ENCODE results near the gene STK17A. TPM values are rescaled to one million over a fixed set of nuclear protein-coding genes. Genes with fewer than 3 reads are reported as not detected.

STK17A gene
- total RNA-seq, 2 experiments from 2014 or later = 43.2 to 50.9 TPM

GRCh38 chr7:43600056-43600455 is 17.1 kb downstream of the STK17A start:
- ChIA-PET POLR2A (no interaction called here), CTCF (interaction anchor here (1.0 to 1.1 kb wide), 2 partner anchors 17 to 100 kb away, joined by 3 read pairs; partner anchors contain the start of gene STK17A)
- Mint-ChIP-seq H3K27ac (peak overlapping the region; percentile 67), H3K36me3 (ENCODE audit: low read depth) (peaks cover 49% of the 10 kb centered on the region), H3K4me1 (peaks cover 48% of the 10 kb centered on the region), H3K9me3 (ENCODE audit: low read depth) (peaks cover 6% of the 10 kb centered on the region), H3K4me3 (no peak overlapping the region), H3K27me3 (no peaks in the 10 kb centered on the region)
- ATAC-seq (peak; percentile 31), DNase-seq (no peak)
- intact Hi-C loops (cut with DNase I, micrococcal nuclease) = no loop called here

- POLR2A ChIA-PET = interaction anchor here (0.8 kb wide), 1 partner anchor 1387 kb away, joined by 4 read pairs; no protein-coding TSS in a partner anchor
- H3K36me3 Mint-ChIP-seq (ENCODE audit: low read depth) = peaks cover 46% of the 10 kb centered on the region
Measured at GRCh38 chr7:43602256-43602655, 19.3 kb downstream of the STK17A start.

GRCh38 chr7:43604251-43604650 is 21.3 kb downstream of the STK17A start:
- H3K27ac Mint-ChIP-seq = peak overlapping the region; percentile 72

More at GRCh38 chr7:43602256-43602655, 19.3 kb downstream of the STK17A start:
- CTCF ChIA-PET = interaction anchor here (0.5 to 1.5 kb wide), 7 partner anchors 18 to 652 kb away, joined by 3 to 6 read pairs (median 3); partner anchors contain the start of gene STK17A
- no peak for ATAC-seq
- Mint-ChIP-seq H3K9me3 (ENCODE audit: low read depth) (peaks cover 6% of the 10 kb centered on the region), H3K4me1 (peaks cover 48% of the 10 kb centered on the region), H3K4me3 (no peak overlapping the region), H3K27me3 (no peaks in the 10 kb centered on the region), H3K27ac (no peak overlapping the region)
- intact Hi-C loops (cut with DNase I, micrococcal nuclease) = no loop called here
- no peak for DNase-seq

GRCh38 chr7:43609097-43609496 is 26.2 kb downstream of the STK17A start:
- ATAC-seq (no peak), DNase-seq (no peak)
- Mint-ChIP-seq H3K27me3 (no peaks in the 10 kb centered on the region), H3K4me3 (no peak overlapping the region), H3K4me1 (peaks cover 76% of the 10 kb centered on the region), H3K9me3 (ENCODE audit: low read depth) (peaks cover 6% of the 10 kb centered on the region), H3K27ac (peak overlapping the region; percentile 83), H3K36me3 (ENCODE audit: low read depth) (peaks cover 57% of the 10 kb centered on the region)
- POLR2A ChIA-PET = interaction anchor here (1.0 kb wide), 1 partner anchor 24 kb away, joined by 3 read pairs; no protein-coding TSS in a partner anchor
- intact Hi-C loops (cut with DNase I, micrococcal nuclease) = no loop called here
- CTCF ChIA-PET = interaction anchor here (0.7 to 1.4 kb wide), 3 partner anchors 27 to 113 kb away, joined by 3 to 8 read pairs (median 4); partner anchors contain the start of gene STK17A

More at GRCh38 chr7:43604251-43604650, 21.3 kb downstream of the STK17A start:
- Mint-ChIP-seq H3K4me1 (peaks cover 47% of the 10 kb centered on the region), H3K4me3 (no peak overlapping the region), H3K9me3 (ENCODE audit: low read depth) (peaks cover 6% of the 10 kb centered on the region), H3K27me3 (no peaks in the 10 kb centered on the region), H3K36me3 (ENCODE audit: low read depth) (peaks cover 47% of the 10 kb centered on the region)
- intact Hi-C loops (cut with DNase I, micrococcal nuclease) = loop anchor here in 1 of 2 experiments (1.0 kb wide), 1 partner anchor 8 kb away; no protein-coding TSS in a partner anchor
- CTCF ChIA-PET = interaction anchor here (1.0 to 1.7 kb wide), 2 partner anchors 96 to 670 kb away, joined by 3 to 7 read pairs; no protein-coding TSS in a partner anchor
- POLR2A ChIA-PET = interaction anchor here (1.0 kb wide), 1 partner anchor 9 kb away, joined by 3 read pairs; no protein-coding TSS in a partner anchor
- ATAC-seq (no peak), DNase-seq (no peak)

GRCh38 chr7:43612128-43612527 is 29.2 kb downstream of the STK17A start:
- ChIA-PET CTCF (interaction anchor here (0.6 to 3.0 kb wide), 9 partner anchors 14 to 88 kb away, joined by 3 to 13 read pairs (median 6); partner anchors contain the start of gene STK17A), POLR2A (interaction anchor here (0.7 to 1.6 kb wide), 4 partner anchors 26 to 37 kb away, joined by 5 to 6 read pairs (median 6); partner anchors contain the start of gene STK17A)
- Mint-ChIP-seq H3K27ac (peak overlapping the region; percentile 87), H3K4me1 (peaks cover 73% of the 10 kb centered on the region), H3K27me3 (no peaks in the 10 kb centered on the region), H3K9me3 (ENCODE audit: low read depth) (no peaks in the 10 kb centered on the region), H3K4me3 (no peak overlapping the region), H3K36me3 (ENCODE audit: low read depth) (peaks cover 56% of the 10 kb centered on the region)
- intact Hi-C loops (cut with DNase I, micrococcal nuclease) = loop anchor here (1.0 to 2.0 kb wide), 2 partner anchors 21 to 37 kb away; no protein-coding TSS in a partner anchor
- DNase-seq (no peak), ATAC-seq (peak; percentile 11)

- H3K4me3 Mint-ChIP-seq = peak overlapping the region; percentile 10
- H3K4me1 Mint-ChIP-seq = peaks cover 73% of the 10 kb centered on the region
- no peaks in the 10 kb centered on the region for H3K27me3 Mint-ChIP-seq
- CTCF ChIA-PET = interaction anchor here (0.6 to 3.0 kb wide), 12 partner anchors 13 to 87 kb away, joined by 3 to 13 read pairs (median 4); partner anchors contain the start of gene STK17A
- ATAC-seq = peak; percentile 86
- H3K36me3 Mint-ChIP-seq (ENCODE audit: low read depth) = peaks cover 56% of the 10 kb centered on the region
- peak; percentile 33 for DNase-seq
- intact Hi-C loops (cut with DNase I, micrococcal nuclease) = loop anchor here (1.0 to 2.0 kb wide), 5 partner anchors 8 to 36 kb away; no protein-coding TSS in a partner anchor
- H3K27ac Mint-ChIP-seq = peak overlapping the region; percentile 87
- POLR2A ChIA-PET = interaction anchor here (1.1 to 1.6 kb wide), 5 partner anchors 26 to 36 kb away, joined by 3 to 8 read pairs (median 5); partner anchors contain the start of gene STK17A
- H3K9me3 Mint-ChIP-seq (ENCODE audit: low read depth) = no peaks in the 10 kb centered on the region
Measured at GRCh38 chr7:43612599-43613589, 30.0 kb downstream of the STK17A start.

GRCh38 chr7:43615558-43616145 is 32.7 kb downstream of the STK17A start:
- no peaks in the 10 kb centered on the region for H3K27me3 Mint-ChIP-seq
- peaks cover 53% of the 10 kb centered on the region for H3K4me1 Mint-ChIP-seq
- H3K9me3 Mint-ChIP-seq (ENCODE audit: low read depth) = no peaks in the 10 kb centered on the region
- ATAC-seq (no peak), DNase-seq (no peak)
- intact Hi-C loops (cut with DNase I, micrococcal nuclease) = no loop called here
- H3K4me3 Mint-ChIP-seq = no peak overlapping the region
- peak overlapping the region; percentile 71 for H3K27ac Mint-ChIP-seq
- POLR2A ChIA-PET = interaction anchor here (0.6 kb wide), 1 partner anchor 33 kb away, joined by 3 read pairs; no protein-coding TSS in a partner anchor
- H3K36me3 Mint-ChIP-seq (ENCODE audit: low read depth) = peaks cover 38% of the 10 kb centered on the region
- CTCF ChIA-PET = interaction anchor here (0.7 to 7.3 kb wide), 7 partner anchors 11 to 84 kb away, joined by 3 to 45 read pairs (median 4); partner anchors contain the start of gene STK17A

GRCh38 chr7:43616977-43617376 is 34.1 kb downstream of the STK17A start:
- Mint-ChIP-seq H3K27ac (no peak overlapping the region), H3K27me3 (no peaks in the 10 kb centered on the region), H3K4me3 (no peak overlapping the region), H3K9me3 (ENCODE audit: low read depth) (no peaks in the 10 kb centered on the region), H3K4me1 (peaks cover 53% of the 10 kb centered on the region), H3K36me3 (ENCODE audit: low read depth) (peaks cover 44% of the 10 kb centered on the region)
- ChIA-PET POLR2A (no interaction called here), CTCF (interaction anchor here (1.1 to 7.3 kb wide), 5 partner anchors 11 to 221 kb away, joined by 3 to 45 read pairs (median 5); partner anchors contain the start of gene STK17A)
- ATAC-seq = no peak
- intact Hi-C loops (cut with DNase I, micrococcal nuclease) = no loop called here
- no peak for DNase-seq

GRCh38 chr7:43618073-43618472 is 35.2 kb downstream of the STK17A start:
- H3K36me3 Mint-ChIP-seq (ENCODE audit: low read depth) = peaks cover 45% of the 10 kb centered on the region
- H3K4me1 Mint-ChIP-seq = peaks cover 53% of the 10 kb centered on the region
- no peak for ATAC-seq
- no peaks in the 10 kb centered on the region for H3K27me3 Mint-ChIP-seq
- no peak overlapping the region for H3K27ac Mint-ChIP-seq
- CTCF ChIA-PET = interaction anchor here (1.1 to 7.3 kb wide), 6 partner anchors 23 to 220 kb away, joined by 3 to 45 read pairs (median 5); partner anchors contain the start of gene STK17A
- intact Hi-C loops (cut with DNase I, micrococcal nuclease) = no loop called here
- POLR2A ChIA-PET = no interaction called here
- no peak overlapping the region for H3K4me3 Mint-ChIP-seq
- DNase-seq = no peak
- no peaks in the 10 kb centered on the region for H3K9me3 Mint-ChIP-seq (ENCODE audit: low read depth)

- ChIA-PET POLR2A (interaction anchor here (1.1 to 1.3 kb wide), 2 partner anchors 32 to 37 kb away, joined by 3 read pairs; partner anchors contain the start of gene STK17A), CTCF (interaction anchor here (1.0 to 7.3 kb wide), 10 partner anchors 12 to 81 kb away, joined by 3 to 45 read pairs (median 3); partner anchors contain the start of gene STK17A)
- no peak for ATAC-seq
- intact Hi-C loops (cut with DNase I, micrococcal nuclease) = no loop called here
- Mint-ChIP-seq H3K27me3 (no peaks in the 10 kb centered on the region), H3K4me1 (peaks cover 54% of the 10 kb centered on the region), H3K27ac (no peak overlapping the region), H3K9me3 (ENCODE audit: low read depth) (no peaks in the 10 kb centered on the region), H3K4me3 (no peak overlapping the region), H3K36me3 (ENCODE audit: low read depth) (peaks cover 47% of the 10 kb centered on the region)
- no peak for DNase-seq
Measured at GRCh38 chr7:43619213-43620012, 36.5 kb downstream of the STK17A start.
